Activated naive CD8-positive, alpha-beta T cell treated with anti-CD3 and anti-CD28 coated beads, Interleukin-2, amount 10 ng/mL, durations not matched to agents 7 days and 5 days (primary cell): ENCODE measurements around the gene TRIM17. TPM values are rescaled to one million over a fixed set of nuclear protein-coding genes. Genes with fewer than 3 reads are reported as not detected.

Source experiments
- ATAC-seq: fragments of 150-1000 bp; cut with Tn5 transposase; one replicate; pipeline ENCODE4 v1.10.0; 2021; ENCODE audit warnings: low read depth, moderate library complexity
- POLR2A ChIA-PET: fragments of 350-600 bp; sonication (Branson Sonifier 250); formaldehyde crosslinking; loops from one replicate; lab custom pipeline; 2021; ENCODE audit warnings: antibody characterized with exemption; lab: Charles Lee
- DNase-seq: peaks from one replicate; pipeline ENCODE4 v3.0.0; 2021
- H3K27ac Mint-ChIP-seq: one replicate; pipeline ENCODE4 v1.8.0; 2022; ENCODE audit warnings: mild to moderate bottlenecking, mixed read lengths
- H3K27me3 Mint-ChIP-seq: one replicate; pipeline ENCODE4 v1.8.0; 2022; ENCODE audit warnings: mild to moderate bottlenecking, moderate library complexity, mixed read lengths
- H3K36me3 Mint-ChIP-seq: one replicate; pipeline ENCODE4 v1.8.0; 2021; ENCODE audit warnings: mild to moderate bottlenecking, mixed read lengths
- H3K4me1 Mint-ChIP-seq: one replicate; pipeline ENCODE4 v1.8.0; 2021; ENCODE audit warnings: mixed read lengths
- H3K4me3 Mint-ChIP-seq: one replicate; pipeline ENCODE4 v1.8.0; 2022; ENCODE audit warnings: mild to moderate bottlenecking, moderate library complexity, mixed read lengths
- H3K9me3 Mint-ChIP-seq: one replicate; pipeline ENCODE4 v1.8.0; 2021; ENCODE audit warnings: mixed read lengths
- total RNA-seq, 2 experiments: library from RNA; stranded (reverse); gene quantifications; one replicate each; pipeline ENCODE4 v1.2.3, GENCODE V29; 2021

The TRIM17 gene
- total RNA-seq = 1 to 10 TPM; 3.4 to 4.3 TPM

- Mint-ChIP-seq H3K4me3 (peak within 1 kb of the TSS; percentile 92), H3K36me3 (peaks cover 2% of the 10 kb centered on the region), H3K9me3 (no peaks in the 10 kb centered on the region), H3K4me1 (peaks cover 18% of the 10 kb centered on the region), H3K27ac (peak within 1 kb of the TSS; percentile 82), H3K27me3 (peaks cover 14% of the 10 kb centered on the region)
- POLR2A ChIA-PET = interaction anchor here (1.4 to 1.8 kb wide), 2 partner anchors 10 to 42 kb away, joined by 7 to 12 read pairs; partner anchors contain the start of gene TRIM11
- DNase-seq (peak; percentile 58), ATAC-seq (peak; percentile 84)
Measured at GRCh38 chr1:228416217-228416933, at the start of gene TRIM17. Gene TRIM17 (minus strand): TSS chr1:228416861. CDS start chr1:228415072, 1,789 bp downstream.

- ATAC-seq (peak; percentile 45), DNase-seq (peak; percentile 51)
- no peaks in the 10 kb centered on the region for H3K9me3 Mint-ChIP-seq
- peaks cover 22% of the 10 kb centered on the region for H3K27me3 Mint-ChIP-seq
- peaks cover 59% of the 10 kb centered on the region for H3K4me1 Mint-ChIP-seq
- H3K36me3 Mint-ChIP-seq = peaks cover 5% of the 10 kb centered on the region
- POLR2A ChIA-PET = interaction anchor here (1.1 to 4.9 kb wide), 10 partner anchors 9 to 301 kb away, joined by 3 to 111 read pairs (median 19); partner anchors contain the start of genes IBA57, RNF187 and TRIM11
- peak overlapping the region; percentile 82 for H3K4me3 Mint-ChIP-seq
- peak overlapping the region; percentile 88 for H3K27ac Mint-ChIP-seq
Measured at GRCh38 chr1:228465571-228466146, 49.0 kb upstream of the TRIM17 start.

GRCh38 chr1:228465141-228465540 is 48.5 kb upstream of the TRIM17 start:
- H3K27ac Mint-ChIP-seq = peak overlapping the region; percentile 88
- ATAC-seq (no peak), DNase-seq (no peak)
- POLR2A ChIA-PET = interaction anchor here (1.0 to 4.9 kb wide), 15 partner anchors 8 to 383 kb away, joined by 3 to 111 read pairs (median 7); partner anchors contain the start of genes ARF1, GUK1, IBA57 and RNF187
- peaks cover 58% of the 10 kb centered on the region for H3K4me1 Mint-ChIP-seq
- H3K4me3 Mint-ChIP-seq = peak overlapping the region; percentile 82
- peaks cover 20% of the 10 kb centered on the region for H3K27me3 Mint-ChIP-seq
- no peaks in the 10 kb centered on the region for H3K9me3 Mint-ChIP-seq
- H3K36me3 Mint-ChIP-seq = peaks cover 5% of the 10 kb centered on the region

GRCh38 chr1:228464487-228464983 is 47.9 kb upstream of the TRIM17 start:
- peaks cover 17% of the 10 kb centered on the region for H3K27me3 Mint-ChIP-seq
- H3K36me3 Mint-ChIP-seq = peaks cover 5% of the 10 kb centered on the region
- peak; percentile 87 for DNase-seq
- POLR2A ChIA-PET = interaction anchor here (1.0 to 4.9 kb wide), 17 partner anchors 9 to 699 kb away, joined by 3 to 111 read pairs (median 4); partner anchors contain the start of genes ARF1, GUK1, IBA57 and RNF187
- H3K4me3 Mint-ChIP-seq = peak overlapping the region; percentile 82
- H3K4me1 Mint-ChIP-seq = peaks cover 58% of the 10 kb centered on the region
- H3K9me3 Mint-ChIP-seq = no peaks in the 10 kb centered on the region
- peak; percentile 81 for ATAC-seq
- peak overlapping the region; percentile 88 for H3K27ac Mint-ChIP-seq

- H3K27ac Mint-ChIP-seq = peak overlapping the region; percentile 88
- POLR2A ChIA-PET = interaction anchor here (0.9 to 4.9 kb wide), 18 partner anchors 8 to 698 kb away, joined by 3 to 111 read pairs (median 4); partner anchors contain the start of genes ARF1, GUK1, IBA57 and RNF187
- peak; percentile 84 for DNase-seq
- peaks cover 7% of the 10 kb centered on the region for H3K36me3 Mint-ChIP-seq
- H3K27me3 Mint-ChIP-seq = peaks cover 12% of the 10 kb centered on the region
- peak; percentile 70 for ATAC-seq
- peak overlapping the region; percentile 82 for H3K4me3 Mint-ChIP-seq
- no peaks in the 10 kb centered on the region for H3K9me3 Mint-ChIP-seq
- peaks cover 60% of the 10 kb centered on the region for H3K4me1 Mint-ChIP-seq
Measured at GRCh38 chr1:228463559-228464455, 47.1 kb upstream of the TRIM17 start.

- Mint-ChIP-seq H3K4me3 (peak overlapping the region; percentile 82), H3K4me1 (peaks cover 62% of the 10 kb centered on the region), H3K27me3 (peaks cover 7% of the 10 kb centered on the region), H3K9me3 (no peaks in the 10 kb centered on the region), H3K27ac (peak overlapping the region; percentile 88), H3K36me3 (peaks cover 7% of the 10 kb centered on the region)
- POLR2A ChIA-PET = interaction anchor here (0.9 to 4.9 kb wide), 7 partner anchors 13 to 323 kb away, joined by 3 to 111 read pairs (median 27); partner anchors contain the start of genes GUK1, IBA57, RNF187 and TRIM11
- no peak for ATAC-seq
- no peak for DNase-seq
Measured at GRCh38 chr1:228463009-228463558, 46.4 kb upstream of the TRIM17 start.

- ATAC-seq (no peak), DNase-seq (no peak)
- Mint-ChIP-seq H3K27ac (peak overlapping the region; percentile 88), H3K27me3 (peaks cover 3% of the 10 kb centered on the region), H3K4me3 (peak overlapping the region; percentile 82), H3K9me3 (no peaks in the 10 kb centered on the region), H3K4me1 (peaks cover 59% of the 10 kb centered on the region), H3K36me3 (peaks cover 7% of the 10 kb centered on the region)
- POLR2A ChIA-PET = interaction anchor here (1.0 to 4.9 kb wide), 3 partner anchors 26 to 297 kb away, joined by 3 to 111 read pairs (median 49); partner anchors contain the start of genes IBA57, RNF187 and TRIM11
Measured at GRCh38 chr1:228462560-228462959, 45.9 kb upstream of the TRIM17 start.

- no peak for ATAC-seq
- H3K27ac Mint-ChIP-seq = no peak overlapping the region
- H3K9me3 Mint-ChIP-seq = no peaks in the 10 kb centered on the region
Measured at GRCh38 chr1:228460821-228461220, 44.2 kb upstream of the TRIM17 start.

GRCh38 chr1:228459091-228459993 is 42.7 kb upstream of the TRIM17 start:
- Mint-ChIP-seq H3K4me1 (peaks cover 44% of the 10 kb centered on the region), H3K27me3 (no peaks in the 10 kb centered on the region), H3K9me3 (no peaks in the 10 kb centered on the region), H3K27ac (peak overlapping the region; percentile 98), H3K4me3 (peak overlapping the region; percentile 98), H3K36me3 (peaks cover 12% of the 10 kb centered on the region)
- peak; percentile 5 for ATAC-seq
- peak; percentile 77 for DNase-seq
- POLR2A ChIA-PET = interaction anchor here (0.6 to 6.9 kb wide), 20 partner anchors 9 to 723 kb away, joined by 3 to 107 read pairs (median 8); partner anchors contain the start of genes ARF1, RNF187 and TRIM11

More at GRCh38 chr1:228460821-228461220, 44.2 kb upstream of the TRIM17 start:
- H3K4me3 Mint-ChIP-seq = peak overlapping the region; percentile 41
- peaks cover 8% of the 10 kb centered on the region for H3K36me3 Mint-ChIP-seq
- peaks cover 49% of the 10 kb centered on the region for H3K4me1 Mint-ChIP-seq
- no peaks in the 10 kb centered on the region for H3K27me3 Mint-ChIP-seq
- POLR2A ChIA-PET = interaction anchor here (6.9 kb wide), 1 partner anchor 55 kb away, joined by 107 read pairs; the partner anchor contains the start of gene TRIM11
- no peak for DNase-seq

GRCh38 chr1:228457396-228458176 is 40.9 kb upstream of the TRIM17 start:
- DNase-seq (peak; percentile 87), ATAC-seq (peak; percentile 85)
- Mint-ChIP-seq H3K9me3 (no peaks in the 10 kb centered on the region), H3K27me3 (no peaks in the 10 kb centered on the region), H3K27ac (peak overlapping the region; percentile 98), H3K4me3 (peak overlapping the region; percentile 98), H3K36me3 (peaks cover 14% of the 10 kb centered on the region), H3K4me1 (peaks cover 43% of the 10 kb centered on the region)
- POLR2A ChIA-PET = interaction anchor here (0.7 to 6.9 kb wide), 26 partner anchors 9 to 884 kb away, joined by 3 to 107 read pairs (median 6); partner anchors contain the start of genes ARF1, GUK1, RNF187 and TRIM11
